Esophagus (tissue), 2 donors: ENCODE data around the gene RPL23. TPM values are rescaled to one million over a fixed set of nuclear protein-coding genes. Genes with fewer than 3 reads are reported as not detected.

ENCODE experiments used
- H3K27ac ChIP-seq, 2 donors: one replicate each; pipeline ENCODE4 v1.5.1; 2013; ENCODE audit warnings: low read depth in 2 of 2, mild to moderate bottlenecking in 2 of 2, inconsistent platforms in 1 of 2, low read length in 1 of 2, moderate library complexity in 1 of 2
- H3K27me3 ChIP-seq, 2 donors: one replicate each; pipeline ENCODE4 v1.6.1; 2013; ENCODE audit warnings: low read length in 2 of 2, control low read depth in 1 of 2, mild to moderate bottlenecking in 1 of 2; ENCODE audit not compliant: insufficient read depth in 2 of 2, control insufficient read depth in 1 of 2
- H3K36me3 ChIP-seq, 2 donors: one replicate each; pipeline ENCODE4 v1.6.1; 2013; ENCODE audit warnings: low read length in 1 of 2; ENCODE audit not compliant: control insufficient read depth in 2 of 2, insufficient read depth in 2 of 2
- H3K4me1 ChIP-seq, 2 donors: one replicate each; pipeline ENCODE4 v1.6.1; 2013; ENCODE audit warnings: low read length in 1 of 2; ENCODE audit not compliant: control insufficient read depth in 2 of 2, insufficient read depth in 2 of 2
- H3K4me3 ChIP-seq, 2 donors: one replicate each; pipeline ENCODE4 v1.5.1; 2013; ENCODE audit warnings: low read length in 2 of 2, mild to moderate bottlenecking in 2 of 2, low read depth in 1 of 2, moderate library complexity in 1 of 2
- H3K9me3 ChIP-seq, 2 donors: one replicate each; pipeline ENCODE4 v1.6.1; 2013; ENCODE audit warnings: mild to moderate bottlenecking in 2 of 2, low read depth in 1 of 2, low read length in 1 of 2, moderate library complexity in 1 of 2; ENCODE audit not compliant: control insufficient read depth in 2 of 2, insufficient read depth in 1 of 2
- WGBS, 2 donors: extraction: QIAGEN DNeasy Blood & Tissue Kit; methylation state at CpG; one replicate each; pipeline ENCODE4 v1.1.7; 2013; 5-methylcytosine and 5-hydroxymethylcytosine counted together
- polyA plus RNA-seq, 2 donors: library from polyadenylated mRNA; stranded (reverse); fragments of 200-250 nt; gene quantifications; one replicate each; pipeline ENCODE4 v1.2.3, GENCODE V29; 2013
- donor health status: healthy with polysubstance abuse.
- donor health status: Bipolar disorder and iron deficiency.

The RPL23 gene
- polyA plus RNA-seq, 2 donors = 2,779 to 3,117 TPM

GRCh38 chr17:38800237-38800760 is 53.2 kb downstream of the RPL23 start:
- Histone ChIP-seq H3K27me3 (no peaks in the 10 kb centered on the region), H3K4me3 (peak overlapping the region; percentile 59 to 86), H3K36me3 (peaks cover 10 to 12% of the 10 kb centered on the region in 2 donors), H3K4me1 (peaks cover 4 to 9% of the 10 kb centered on the region in 2 donors), H3K9me3 (no peaks in the 10 kb centered on the region), H3K27ac (peak overlapping the region; percentile 91 to 100)
- 16 to 19% methylated on average over 14 of the region's 14 CpGs for WGBS, 2 donors

DNA sequence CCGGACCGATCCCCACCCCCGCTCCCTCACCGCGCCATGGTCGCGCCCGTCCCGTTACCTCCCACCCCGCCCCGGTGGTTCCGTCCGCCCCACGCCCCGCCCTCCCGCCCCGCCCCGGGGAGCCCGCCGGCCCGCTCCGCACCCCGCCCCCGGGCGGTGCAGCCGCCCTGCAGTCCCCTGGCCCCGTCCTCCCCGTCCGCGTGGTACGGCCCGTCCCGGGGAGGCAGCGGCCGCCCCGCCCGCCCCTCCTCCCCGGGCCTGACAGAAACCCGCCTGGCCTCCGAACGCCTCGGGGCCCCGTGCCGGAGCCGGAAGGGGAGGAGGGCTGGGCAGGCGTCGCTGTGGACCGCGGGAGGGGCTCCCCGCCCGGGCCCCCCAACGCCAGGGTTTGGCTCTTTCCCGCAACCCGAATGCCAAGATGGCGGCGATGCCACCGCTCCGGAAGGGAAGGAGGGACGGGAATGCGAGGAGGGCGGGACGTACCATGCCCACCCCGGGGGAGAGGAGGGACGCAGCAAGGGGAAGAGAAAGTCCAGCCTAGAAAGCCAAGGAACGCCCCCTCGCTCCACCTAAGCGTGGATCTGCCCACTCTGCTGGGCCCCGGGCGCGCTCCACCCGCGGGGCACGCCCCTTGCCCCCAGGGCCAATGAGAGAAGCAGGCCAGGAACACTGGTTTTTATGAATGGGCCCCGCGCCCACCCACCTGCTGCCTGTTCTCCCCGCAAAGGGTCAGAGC is 53.9 kb downstream of the RPL23 start, which contains the start of gene PIP4K2B:
PIP4K2B (minus strand) TSS at position 56 of the 736 bp plus-strand sequence. CDS start 132 bp downstream, outside the sequence.
- H3K4me1 ChIP-seq = peaks cover 4 to 9% of the 10 kb centered on the region in 2 donors
- H3K36me3 ChIP-seq = peaks cover 10 to 12% of the 10 kb centered on the region in 2 donors

GRCh38 chr17:38798614-38799500 is 54.7 kb downstream of the RPL23 start:
- Histone ChIP-seq H3K9me3 (no peaks in the 10 kb centered on the region), H3K36me3 (peaks cover 10 to 12% of the 10 kb centered on the region in 2 donors), H3K27ac (peak overlapping the region; percentile 89 to 100), H3K4me1 (peaks cover 4 to 9% of the 10 kb centered on the region in 2 donors), H3K4me3 (peak overlapping the region; percentile 59 to 90), H3K27me3 (no peaks in the 10 kb centered on the region)
- 0 to 1% methylated on average over 45 to 53 of the region's 53 CpGs for WGBS, 2 donors

More for the DNA sequence above, 53.9 kb downstream of the RPL23 start, which contains the start of gene PIP4K2B:
- Histone ChIP-seq H3K27me3 (no peaks in the 10 kb centered on the region), H3K9me3 (no peaks in the 10 kb centered on the region), H3K27ac (peak within 1 kb of the TSS; percentile 91 to 100), H3K4me3 (peak within 1 kb of the TSS; percentile 59 to 90)
- WGBS, 2 donors = 0 to 1% methylated on average over 63 to 76 of the region's 76 CpGs

Other genes starting within 250 kb of the RPL23 start
- 1 to 10 TPM; 2.2 to 2.5 TPM for gene SRCIN1, start 247.8 kb downstream of the RPL23 start, polyA plus RNA-seq
- gene EPOP, start 178.8 kb downstream of the RPL23 start, polyA plus RNA-seq = 1 to 10 TPM; 1.1 to 1.9 TPM
- gene MLLT6, start 148.4 kb downstream of the RPL23 start, polyA plus RNA-seq = 10 to 100 TPM; 20.9 to 66.1 TPM
- 10 to 100 TPM; 14.5 to 28.5 TPM for gene CISD3, start 123.4 kb downstream of the RPL23 start, polyA plus RNA-seq
- gene PCGF2, start 105.4 kb downstream of the RPL23 start, polyA plus RNA-seq = 10 to 100 TPM in 1 of 2 donors, 1 to 10 TPM in 1; 9.4 to 22.4 TPM
- gene PSMB3, start 101.0 kb downstream of the RPL23 start, polyA plus RNA-seq = 100 to 1,000 TPM; 198 to 204 TPM
- gene PIP4K2B, start 54.2 kb downstream of the RPL23 start, polyA plus RNA-seq = 10 to 100 TPM in 1 of 2 donors, 1 to 10 TPM in 1; 7.7 to 11.1 TPM
- 10 to 100 TPM; 15.2 to 21.0 TPM for gene CWC25, start 28.4 kb downstream of the RPL23 start, polyA plus RNA-seq
- 10 to 100 TPM; 26.5 to 33.0 TPM for gene LASP1, start 16.3 kb upstream of the RPL23 start, polyA plus RNA-seq
- gene FBXO47, start 113.7 kb upstream of the RPL23 start, polyA plus RNA-seq = not detected